ENCODE data around the gene NPIPA2.
"Not testable (repeated sequence)": the region's sequence is repeated elsewhere in the genome, so short reads cannot be mapped to it uniquely, and the experiment has no call there.

NPIPA2 gene

DNA sequence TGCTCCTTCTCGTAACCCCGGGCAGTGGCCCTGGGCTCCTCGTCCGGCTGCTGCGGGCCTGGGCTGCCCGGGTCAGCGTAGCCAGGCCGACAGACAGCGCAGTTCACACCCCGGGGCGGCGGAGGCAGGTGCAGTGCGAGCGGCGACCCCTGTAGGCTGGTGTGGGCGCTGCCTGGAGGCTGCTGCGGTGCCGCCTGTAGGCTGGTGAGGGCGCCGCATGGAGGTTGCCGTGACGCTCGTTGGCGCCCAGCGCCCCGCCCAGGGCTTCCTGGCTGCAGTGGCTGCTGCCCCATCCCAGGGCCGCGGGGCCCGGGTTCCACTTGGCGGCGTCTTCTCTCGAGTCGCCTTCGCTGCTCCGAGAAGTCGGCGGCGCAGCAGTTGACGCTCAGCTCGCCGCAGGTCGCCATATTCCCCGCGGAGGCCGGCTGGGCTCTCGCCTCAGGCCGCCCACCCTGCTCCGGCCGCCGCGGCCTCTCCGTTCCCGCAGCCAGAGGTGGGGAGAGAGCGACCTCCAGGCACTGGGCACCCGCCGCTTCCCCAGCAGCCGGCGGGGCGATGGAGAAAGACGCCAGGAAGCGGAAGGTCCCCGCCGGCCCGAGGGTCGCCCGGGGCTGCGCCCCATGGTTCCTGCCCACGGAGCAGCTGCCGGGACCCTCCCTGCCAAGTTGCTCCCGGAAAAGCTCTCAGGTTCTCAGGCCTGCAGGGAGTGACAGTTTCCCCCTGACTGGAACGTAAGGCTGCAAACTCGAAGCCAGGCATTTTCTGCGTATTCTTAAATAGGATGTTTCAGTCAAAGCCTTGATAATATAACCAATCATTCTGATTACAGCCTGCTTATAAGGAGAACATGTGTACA, at the start of gene NPIPA2:
NPIPA2 (plus strand) TSS at position 261 of the 856 bp plus-strand sequence. CDS start 5,533 bp downstream, outside the sequence.
- not testable (repeated sequence) for DNase-seq

DNA sequence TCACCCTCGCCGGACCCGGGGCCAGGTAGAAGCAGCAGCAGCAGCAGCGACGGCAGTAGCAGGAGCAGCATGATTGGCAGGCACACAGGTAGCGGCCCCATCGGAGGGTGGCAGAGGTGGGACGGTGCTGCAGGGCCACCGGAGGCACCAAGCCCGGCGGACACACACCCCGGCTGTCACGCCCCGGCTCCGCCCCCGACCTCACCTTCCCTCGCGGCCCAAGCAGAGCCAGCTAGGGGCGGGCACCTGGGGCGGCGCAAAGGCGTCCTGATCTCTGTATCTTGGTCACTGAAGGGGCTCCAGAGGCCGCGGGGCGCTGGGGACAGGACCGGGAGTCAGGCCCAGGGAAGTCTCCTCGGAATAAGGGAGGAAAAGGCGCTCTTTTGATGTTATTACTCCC, 48.2 kb upstream of the NPIPA2 start, which contains the start of gene PLA2G10:
PLA2G10 (minus strand) TSS at position 180 of the 400 bp plus-strand sequence; CDS start at position 101, 79 bp downstream.
- not testable (repeated sequence) for DNase-seq

DNA sequence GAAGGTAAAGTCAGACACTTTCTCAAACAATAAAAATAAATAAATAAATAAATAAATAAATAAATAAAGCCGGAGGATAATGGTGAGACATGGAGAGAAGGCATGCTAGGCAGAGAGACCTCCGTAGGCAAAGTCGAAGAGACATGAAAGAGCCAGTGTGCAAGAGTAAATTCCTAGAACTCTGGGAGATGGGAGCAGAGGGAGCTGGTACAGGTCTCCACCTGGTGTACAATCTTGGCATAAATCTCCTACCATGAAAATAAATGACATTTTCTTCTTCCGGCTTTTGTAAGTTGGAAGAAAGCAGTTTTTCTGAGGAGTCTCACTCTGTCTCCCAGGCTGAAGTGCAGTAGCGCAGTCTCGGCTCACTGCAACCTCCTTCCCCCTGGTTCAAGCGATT, 40.5 kb upstream of the NPIPA2 start:
- DNase-seq = not testable (repeated sequence)

DNA sequence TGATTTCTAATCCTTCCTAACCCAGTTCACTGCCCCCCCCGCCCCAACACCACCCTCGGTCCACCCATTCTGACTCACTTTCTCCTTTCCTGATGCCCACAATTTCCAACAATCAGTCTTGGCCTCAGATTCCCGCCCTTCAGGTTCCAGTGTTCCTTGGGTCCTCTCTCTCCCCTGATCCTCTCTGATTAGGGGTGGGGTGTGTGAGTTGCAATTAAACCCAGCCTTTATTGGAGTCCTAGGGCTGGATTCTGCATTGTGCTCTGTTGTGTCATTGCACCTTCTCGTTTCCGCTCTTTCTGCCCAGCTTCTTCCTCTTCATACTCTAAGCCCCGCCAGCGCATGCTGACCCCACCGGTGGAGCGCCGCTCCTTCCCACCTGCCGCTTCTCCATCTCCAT, 39.7 kb upstream of the NPIPA2 start:
- DNase-seq = not testable (repeated sequence)

DNA sequence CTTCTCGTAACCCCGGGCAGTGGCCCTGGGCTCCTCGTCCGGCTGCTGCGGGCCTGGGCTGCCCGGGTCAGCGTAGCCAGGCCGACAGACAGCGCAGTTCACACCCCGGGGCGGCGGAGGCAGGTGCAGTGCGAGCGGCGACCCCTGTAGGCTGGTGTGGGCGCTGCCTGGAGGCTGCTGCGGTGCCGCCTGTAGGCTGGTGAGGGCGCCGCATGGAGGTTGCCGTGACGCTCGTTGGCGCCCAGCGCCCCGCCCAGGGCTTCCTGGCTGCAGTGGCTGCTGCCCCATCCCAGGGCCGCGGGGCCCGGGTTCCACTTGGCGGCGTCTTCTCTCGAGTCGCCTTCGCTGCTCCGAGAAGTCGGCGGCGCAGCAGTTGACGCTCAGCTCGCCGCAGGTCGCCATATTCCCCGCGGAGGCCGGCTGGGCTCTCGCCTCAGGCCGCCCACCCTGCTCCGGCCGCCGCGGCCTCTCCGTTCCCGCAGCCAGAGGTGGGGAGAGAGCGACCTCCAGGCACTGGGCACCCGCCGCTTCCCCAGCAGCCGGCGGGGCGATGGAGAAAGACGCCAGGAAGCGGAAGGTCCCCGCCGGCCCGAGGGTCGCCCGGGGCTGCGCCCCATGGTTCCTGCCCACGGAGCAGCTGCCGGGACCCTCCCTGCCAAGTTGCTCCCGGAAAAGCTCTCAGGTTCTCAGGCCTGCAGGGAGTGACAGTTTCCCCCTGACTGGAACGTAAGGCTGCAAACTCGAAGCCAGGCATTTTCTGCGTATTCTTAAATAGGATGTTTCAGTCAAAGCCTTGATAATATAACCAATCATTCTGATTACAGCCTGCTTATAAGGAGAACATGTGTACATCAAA, 38.9 kb upstream of the NPIPA2 start, which contains the start of gene NPIPA3:
NPIPA3 (plus strand) TSS at position 256 of the 856 bp plus-strand sequence. CDS start 5,533 bp downstream, outside the sequence.
- DNase-seq = not testable (repeated sequence)

DNA sequence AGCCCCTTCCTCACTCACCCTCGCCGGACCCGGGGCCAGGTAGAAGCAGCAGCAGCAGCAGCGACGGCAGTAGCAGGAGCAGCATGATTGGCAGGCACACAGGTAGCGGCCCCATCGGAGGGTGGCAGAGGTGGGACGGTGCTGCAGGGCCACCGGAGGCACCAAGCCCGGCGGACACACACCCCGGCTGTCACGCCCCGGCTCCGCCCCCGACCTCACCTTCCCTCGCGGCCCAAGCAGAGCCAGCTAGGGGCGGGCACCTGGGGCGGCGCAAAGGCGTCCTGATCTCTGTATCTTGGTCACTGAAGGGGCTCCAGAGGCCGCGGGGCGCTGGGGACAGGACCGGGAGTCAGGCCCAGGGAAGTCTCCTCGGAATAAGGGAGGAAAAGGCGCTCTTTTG, 9.1 kb upstream of the NPIPA2 start:
- DNase-seq = not testable (repeated sequence)

DNA sequence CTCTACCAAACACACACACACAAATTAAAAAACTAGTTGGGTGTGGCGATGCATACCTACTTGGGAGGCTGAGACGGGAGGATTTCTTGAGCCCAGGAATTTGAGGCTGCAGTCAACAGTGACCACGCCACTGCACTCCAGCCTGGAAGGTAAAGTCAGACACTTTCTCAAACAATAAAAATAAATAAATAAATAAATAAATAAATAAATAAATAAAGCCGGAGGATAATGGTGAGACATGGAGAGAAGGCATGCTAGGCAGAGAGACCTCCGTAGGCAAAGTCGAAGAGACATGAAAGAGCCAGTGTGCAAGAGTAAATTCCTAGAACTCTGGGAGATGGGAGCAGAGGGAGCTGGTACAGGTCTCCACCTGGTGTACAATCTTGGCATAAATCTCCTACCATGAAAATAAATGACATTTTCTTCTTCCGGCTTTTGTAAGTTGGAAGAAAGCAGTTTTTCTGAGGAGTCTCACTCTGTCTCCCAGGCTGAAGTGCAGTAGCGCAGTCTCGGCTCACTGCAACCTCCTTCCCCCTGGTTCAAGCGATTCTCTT, 1.4 kb upstream of the NPIPA2 start:
- not testable (repeated sequence) for DNase-seq

DNA sequence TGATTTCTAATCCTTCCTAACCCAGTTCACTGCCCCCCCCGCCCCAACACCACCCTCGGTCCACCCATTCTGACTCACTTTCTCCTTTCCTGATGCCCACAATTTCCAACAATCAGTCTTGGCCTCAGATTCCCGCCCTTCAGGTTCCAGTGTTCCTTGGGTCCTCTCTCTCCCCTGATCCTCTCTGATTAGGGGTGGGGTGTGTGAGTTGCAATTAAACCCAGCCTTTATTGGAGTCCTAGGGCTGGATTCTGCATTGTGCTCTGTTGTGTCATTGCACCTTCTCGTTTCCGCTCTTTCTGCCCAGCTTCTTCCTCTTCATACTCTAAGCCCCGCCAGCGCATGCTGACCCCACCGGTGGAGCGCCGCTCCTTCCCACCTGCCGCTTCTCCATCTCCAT, 539 bp upstream of the NPIPA2 start:
- DNase-seq = not testable (repeated sequence)

DNA sequence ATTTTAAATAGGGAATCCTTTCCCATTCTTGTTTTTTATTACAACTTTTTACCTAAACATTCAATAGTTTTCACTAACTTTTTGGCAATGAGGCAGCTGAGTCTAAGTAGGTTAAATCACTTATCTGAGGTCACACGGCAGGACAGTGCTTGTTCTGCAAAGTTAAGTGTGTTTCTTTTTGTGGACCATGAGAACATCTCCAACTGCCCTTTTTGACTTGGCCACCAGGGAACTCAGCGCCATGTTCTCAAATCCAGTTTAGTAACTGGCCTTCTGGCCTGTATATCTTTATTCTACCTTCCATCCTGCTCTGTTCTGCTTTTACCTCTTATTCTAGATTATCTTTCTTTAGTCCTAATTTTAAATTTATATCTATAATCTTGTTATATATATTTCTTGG, 31.3 kb downstream of the NPIPA2 start:
- not testable (repeated sequence) for DNase-seq

DNA sequence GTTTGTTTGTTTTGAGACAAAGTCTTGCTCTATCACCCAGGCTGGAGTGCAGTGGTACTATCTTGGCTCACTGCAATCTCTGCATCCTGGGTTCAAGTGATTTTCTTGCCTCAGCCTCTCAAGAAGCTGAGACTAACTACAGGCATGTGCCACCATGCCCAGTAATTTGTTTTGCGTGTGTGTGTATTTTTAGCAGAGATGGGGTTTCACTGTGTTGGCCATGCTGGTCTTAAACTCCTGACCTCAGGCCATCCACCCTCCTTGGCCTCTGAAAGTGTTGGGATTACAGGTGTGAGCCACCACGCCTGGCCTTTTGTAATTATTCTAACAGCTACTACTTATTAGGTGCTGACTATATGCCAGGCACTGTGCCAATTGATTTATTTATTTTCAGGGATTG, 33.3 kb downstream of the NPIPA2 start:
- DNase-seq = not testable (repeated sequence)

DNA sequence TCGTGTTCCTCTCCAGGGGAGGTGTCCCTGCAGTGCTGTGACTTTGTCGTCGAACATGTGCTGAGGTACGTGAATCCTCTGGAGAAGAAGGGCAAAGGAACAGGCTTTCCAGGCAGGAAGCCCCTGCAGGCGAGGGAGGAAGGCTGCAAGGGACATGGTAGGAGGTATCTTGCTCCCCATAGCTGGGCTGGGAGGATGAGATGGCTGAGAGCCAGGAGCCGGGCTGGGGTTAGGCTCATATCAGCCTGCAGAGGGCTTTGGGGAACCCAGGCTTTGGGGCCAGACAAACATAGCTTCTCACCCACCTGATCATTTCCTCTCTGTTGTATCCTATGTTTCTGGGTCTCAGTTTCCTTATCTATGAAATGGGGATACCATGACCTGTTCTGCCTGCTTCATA, 34.4 kb downstream of the NPIPA2 start:
- DNase-seq = not testable (repeated sequence)

DNA sequence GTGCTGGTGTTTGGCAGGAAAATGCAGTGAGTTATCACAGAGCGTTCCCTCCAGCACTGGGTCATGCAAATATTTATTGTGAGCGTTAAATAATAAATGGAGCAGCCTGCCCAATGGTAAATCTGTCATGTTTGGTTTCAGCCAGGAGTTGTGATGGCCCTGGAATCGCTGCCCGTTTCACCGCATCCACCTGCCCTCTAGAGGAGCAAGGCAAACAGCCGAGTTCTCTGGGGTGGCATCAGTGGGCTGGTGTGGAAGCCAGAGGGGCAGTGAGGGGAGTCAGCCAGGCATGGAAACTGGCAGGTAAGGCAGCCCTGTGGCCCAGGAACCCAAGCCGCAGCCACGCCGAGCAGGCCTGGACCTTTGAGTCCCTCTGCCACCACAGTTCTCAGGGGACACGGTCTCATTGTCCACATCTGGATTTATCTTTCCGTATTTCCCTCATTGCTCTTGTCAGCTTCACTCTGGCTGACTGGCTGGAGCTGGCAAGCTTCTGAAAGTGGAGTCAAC, 37.1 kb downstream of the NPIPA2 start:
- not testable (repeated sequence) for DNase-seq

DNA sequence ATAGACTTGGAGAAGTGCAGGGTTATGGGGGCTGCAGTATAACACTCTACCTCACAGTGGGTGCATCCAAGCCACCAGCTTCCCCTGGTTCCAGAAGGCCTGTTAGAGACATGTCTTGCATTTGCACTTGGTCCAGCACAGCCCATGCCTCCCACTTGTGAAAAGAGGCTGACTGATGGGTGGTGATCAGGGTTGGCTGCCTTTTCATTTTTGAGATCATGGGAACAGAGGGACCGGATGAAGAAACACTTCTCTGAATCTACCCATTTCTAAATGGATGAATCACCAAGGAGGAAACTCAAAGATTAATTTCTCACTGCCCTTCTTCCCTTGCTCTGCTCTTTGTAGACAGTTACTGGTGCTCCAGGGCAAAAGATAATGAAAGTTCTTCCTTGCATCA, 43.8 kb downstream of the NPIPA2 start:
- not testable (repeated sequence) for DNase-seq

DNA sequence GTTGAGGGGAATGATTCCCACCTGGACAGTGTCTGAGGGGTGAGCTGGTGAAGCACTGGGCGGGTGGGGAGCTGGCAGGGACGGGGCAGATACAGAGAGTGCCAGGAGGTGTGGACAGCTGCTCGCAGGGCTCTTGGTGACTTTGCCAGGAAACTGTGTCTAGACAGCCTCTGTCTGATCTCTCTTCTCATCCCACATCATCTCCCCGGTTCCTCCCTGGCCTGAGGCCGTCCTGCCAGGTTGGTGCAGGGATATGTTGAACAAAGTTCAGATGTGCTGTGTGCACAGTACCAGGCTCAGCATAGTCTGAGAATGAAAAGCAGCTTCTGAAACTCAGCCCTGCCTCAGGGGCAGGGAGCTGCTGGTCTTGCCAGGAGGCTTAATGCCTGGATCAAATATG, 47.2 kb downstream of the NPIPA2 start:
- DNase-seq = not testable (repeated sequence)

DNA sequence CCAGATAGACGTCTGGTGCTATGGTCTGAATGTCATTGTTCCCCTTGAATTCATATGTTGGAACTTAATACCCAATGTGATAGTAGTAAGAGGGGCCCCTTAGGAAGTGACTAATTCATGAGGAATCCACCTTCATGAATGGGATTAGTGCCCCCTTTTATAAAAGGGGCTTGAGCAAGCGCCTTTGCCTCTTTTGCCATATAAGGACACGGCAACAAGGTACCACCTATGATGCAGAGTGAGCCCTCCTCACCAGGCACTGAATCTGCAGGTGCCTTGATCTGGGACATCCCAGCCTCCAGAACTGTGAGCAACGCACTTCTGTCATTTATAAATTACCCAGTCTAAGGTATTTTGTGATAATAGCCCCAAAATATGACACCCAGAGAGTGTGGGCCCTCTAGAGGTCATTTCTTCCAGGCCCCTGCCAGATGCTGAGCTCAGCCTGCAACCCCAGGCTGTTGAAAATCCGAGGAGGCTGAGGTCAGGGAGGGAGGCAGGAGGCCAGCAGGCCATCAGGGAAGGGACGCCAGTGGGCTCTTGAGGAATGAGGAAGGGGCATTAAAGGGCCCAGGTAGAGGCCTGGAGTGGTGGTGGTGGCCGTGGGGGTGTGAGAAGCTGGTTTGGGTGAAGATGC, 48.1 kb downstream of the NPIPA2 start:
- not testable (repeated sequence) for DNase-seq

DNA sequence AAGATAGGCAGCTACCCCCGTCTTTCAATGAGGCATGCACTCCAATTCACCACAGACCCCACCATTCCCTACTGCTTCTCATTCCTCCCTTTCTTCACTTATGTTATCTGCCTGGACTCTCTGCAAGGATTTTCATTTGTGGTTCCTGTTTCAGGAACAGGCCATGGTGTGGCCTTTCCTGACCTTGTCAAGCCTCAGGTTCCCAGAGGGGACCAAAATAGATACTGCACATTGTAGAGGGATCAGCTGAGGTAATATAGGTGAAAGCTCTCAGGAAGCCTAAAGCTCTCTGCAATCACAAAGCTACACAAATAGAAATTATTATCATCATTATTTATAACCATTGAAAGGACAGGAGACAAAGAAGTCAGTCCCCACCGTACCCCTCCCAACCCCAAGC, 50.6 kb downstream of the NPIPA2 start:
- not testable (repeated sequence) for DNase-seq

DNA sequence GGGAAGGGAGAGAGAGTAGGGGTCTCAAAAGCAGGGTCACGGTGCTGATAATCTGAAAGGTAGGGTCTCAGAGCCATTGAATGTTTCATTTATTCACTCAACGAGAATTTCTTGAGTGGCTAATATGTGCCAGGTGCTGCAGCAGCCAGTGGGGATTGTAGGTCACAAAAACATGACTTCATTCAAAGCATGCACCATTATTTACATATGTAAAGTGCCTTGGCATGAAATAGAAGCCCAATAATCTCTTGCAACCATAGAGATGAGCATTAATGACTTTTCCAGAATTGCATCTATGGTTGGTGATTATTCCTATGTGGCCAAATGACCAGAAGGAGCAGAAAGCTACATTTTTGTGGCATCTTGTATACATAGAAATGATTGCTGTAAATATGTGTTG, 55.2 kb downstream of the NPIPA2 start:
- not testable (repeated sequence) for DNase-seq

DNA sequence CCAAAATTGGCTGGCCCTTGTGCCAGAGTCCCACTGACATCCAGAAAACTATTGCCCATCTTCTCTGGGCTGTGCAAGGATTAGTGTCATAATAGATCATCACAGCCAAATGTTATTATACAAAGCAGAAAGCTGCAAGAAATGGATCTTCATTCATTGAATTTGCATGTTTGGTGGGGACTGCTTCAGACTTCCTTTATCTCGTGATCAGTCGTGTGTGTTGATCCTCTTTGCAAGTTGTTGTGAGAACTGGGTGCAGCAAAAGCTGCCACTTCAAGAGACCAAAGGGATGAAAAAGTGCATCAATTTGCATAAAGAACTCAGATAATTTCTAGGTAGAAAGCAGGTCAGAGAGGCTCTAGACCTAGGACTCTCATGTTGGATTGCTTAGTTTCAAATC, 61.2 kb downstream of the NPIPA2 start:
- not testable (repeated sequence) for DNase-seq

DNA sequence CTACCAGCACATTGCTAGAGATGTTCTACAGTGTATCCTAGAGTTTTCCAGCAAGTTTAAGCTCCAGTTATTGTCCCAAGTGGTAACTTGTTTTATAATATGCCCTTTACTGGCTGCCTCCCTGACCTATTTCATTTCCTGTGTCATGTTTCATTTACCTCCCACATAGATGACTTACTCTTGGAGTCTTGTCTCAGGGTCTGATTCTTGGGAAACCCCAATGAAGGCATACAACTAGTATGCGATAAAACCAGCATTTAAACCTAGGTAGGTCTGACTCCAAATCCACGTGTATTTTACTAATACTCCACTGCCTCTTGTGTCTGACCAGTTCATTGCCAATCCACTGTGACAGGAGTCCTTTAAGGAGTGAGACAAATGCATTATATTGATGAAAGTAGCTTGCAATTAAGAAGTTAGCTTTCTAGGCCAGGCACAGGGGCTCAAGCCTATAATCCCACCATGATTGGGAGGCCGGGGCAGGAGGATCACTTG, 64.9 kb downstream of the NPIPA2 start:
- not testable (repeated sequence) for DNase-seq

DNA sequence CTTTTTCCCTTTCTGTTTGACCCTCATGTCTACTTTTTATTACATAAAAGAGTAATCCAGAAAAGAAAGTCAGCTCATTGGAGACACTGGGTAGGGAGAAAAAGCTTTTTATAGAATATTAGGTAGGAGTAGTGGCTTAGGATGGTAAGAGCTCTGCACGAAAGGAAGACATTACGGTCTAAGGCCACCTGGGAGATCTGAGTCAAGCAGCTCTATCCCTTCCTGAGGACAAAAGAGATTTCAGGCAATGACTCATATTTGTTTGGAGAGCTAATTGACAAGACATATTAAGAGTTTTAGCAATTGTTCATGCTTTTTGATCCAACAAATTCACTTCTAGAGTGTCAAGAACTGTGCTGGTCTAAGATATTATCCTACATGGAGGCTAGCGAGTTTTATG, 71.6 kb downstream of the NPIPA2 start:
- DNase-seq = not testable (repeated sequence)

All from activated gamma-delta T cell treated with Interleukin-2 at 50 U/mL for 16 hours (primary cell).